OCI-LY3 (cell line): ENCODE data around the gene EIF3K.

Experiments used
- CTCF ChIP-seq: fragments of 200-600, 300-600 bp; sonication (generic); IDR thresholded peaks from 2 replicates; pipeline ENCODE4 v1.5.1; 2014; ENCODE audit warnings: antibody characterized with exemption, low read length, low read depth
- EZH2phosphoT487 ChIP-seq: fragments of 200-600 bp; shearing (Covaris generic); IDR thresholded peaks from 2 replicates; pipeline ENCODE4 v1.6.1; 2018; ENCODE audit warnings: antibody characterized with exemption, mixed run types, low read depth

GRCh38 chr19:38626401-38626800 is 7.4 kb downstream of the EIF3K start:
- TF ChIP-seq CTCF (no peak), EZH2phosphoT487 (no peak)
